Activated CD4-positive, alpha-beta T cell treated with anti-CD3 and anti-CD28 coated beads, Interleukin-2, amount 10 ng/mL, durations not matched to agents 24 days and 14 days (primary cell): Measurements from ENCODE around the gene CABYR. TPM values are rescaled to one million over a fixed set of nuclear protein-coding genes. Genes with fewer than 3 reads are reported as not detected.
"Not testable (repeated sequence)": the region's sequence is repeated elsewhere in the genome, so short reads cannot be mapped to it uniquely, and the experiment has no call there.

Experiments used
- DNase-seq: peaks from one replicate; pipeline ENCODE4 v3.0.0; 2022
- H3K27ac Mint-ChIP-seq: one replicate; pipeline ENCODE4 v1.8.0; 2022; ENCODE audit warnings: mild to moderate bottlenecking, mixed read lengths
- H3K27me3 Mint-ChIP-seq: one replicate; pipeline ENCODE4 v1.8.0; 2022; ENCODE audit warnings: mixed read lengths
- H3K36me3 Mint-ChIP-seq: one replicate; pipeline ENCODE4 v1.8.0; 2022; ENCODE audit warnings: low read depth, mild to moderate bottlenecking, mixed read lengths
- H3K4me1 Mint-ChIP-seq: one replicate; pipeline ENCODE4 v1.8.0; 2021; ENCODE audit warnings: mixed read lengths
- H3K4me3 Mint-ChIP-seq: one replicate; pipeline ENCODE4 v1.8.0; 2022; ENCODE audit warnings: mild to moderate bottlenecking, moderate library complexity, mixed read lengths
- H3K9me3 Mint-ChIP-seq: one replicate; pipeline ENCODE4 v1.8.0; 2021; ENCODE audit warnings: mixed read lengths
- intact Hi-C: fragments of 100-400 bp; cut with micrococcal nuclease; formaldehyde crosslinking; loops from one replicate; pipeline ENCODE4 v1.15.1; 2023
- total RNA-seq: library from RNA; stranded (reverse); gene quantifications from 2 replicates; pipeline ENCODE4 v1.2.3, GENCODE V29; 2022

CABYR gene
- total RNA-seq, 1 donor from 2014 or later, result 1.3 TPM

GRCh38 chr18:24115628-24116027 is 23.2 kb upstream of the CABYR start:
- peaks cover 46% of the 10 kb centered on the region for H3K36me3 Mint-ChIP-seq
- no peak overlapping the region for H3K4me3 Mint-ChIP-seq
- H3K9me3 Mint-ChIP-seq, result no peaks in the 10 kb centered on the region
- intact Hi-C loops, result loop anchor here (5.0 kb wide), 3 partner anchors 63 to 598 kb away; no protein-coding TSS in a partner anchor
- H3K4me1 Mint-ChIP-seq, result peaks cover 19% of the 10 kb centered on the region
- no peak for DNase-seq
- H3K27me3 Mint-ChIP-seq, result no peaks in the 10 kb centered on the region
- no peak overlapping the region for H3K27ac Mint-ChIP-seq

- Mint-ChIP-seq H3K36me3 (peaks cover 42% of the 10 kb centered on the region), H3K4me3 (no peak overlapping the region), H3K27ac (no peak overlapping the region), H3K27me3 (no peaks in the 10 kb centered on the region), H3K9me3 (no peaks in the 10 kb centered on the region), H3K4me1 (peaks cover 14% of the 10 kb centered on the region)
- intact Hi-C loops, result loop anchor here (1.0 to 5.0 kb wide), 9 partner anchors 42 to 602 kb away; no protein-coding TSS in a partner anchor
- DNase-seq, result peak; percentile 91
Observed at GRCh38 chr18:24118750-24119577, 19.9 kb upstream of the CABYR start.

GRCh38 chr18:24120676-24121075 is 18.2 kb upstream of the CABYR start:
- intact Hi-C loops, result no loop called here
- no peak overlapping the region for H3K4me3 Mint-ChIP-seq

DNA sequence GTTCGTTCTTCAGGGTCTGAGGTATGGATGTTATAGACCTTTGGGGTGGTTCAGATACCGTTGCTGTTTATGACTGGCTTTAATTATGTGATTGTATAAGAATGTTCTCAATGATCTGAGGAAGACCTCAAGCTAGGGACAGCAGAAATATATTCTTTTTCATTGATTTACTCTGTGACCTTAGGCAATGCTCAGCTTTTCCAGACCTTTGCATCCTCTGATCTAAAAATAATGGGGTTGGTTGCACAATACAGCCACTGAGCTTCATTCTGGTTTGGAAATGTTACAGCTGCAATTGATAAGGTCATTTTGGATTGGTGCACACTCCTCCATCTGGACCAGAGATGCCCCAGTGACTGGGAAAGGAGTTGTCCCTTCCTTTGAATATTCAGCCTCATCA is 17.2 kb upstream of the CABYR start:
- Mint-ChIP-seq H3K4me1 (peaks cover 2% of the 10 kb centered on the region), H3K4me3 (no peak overlapping the region), H3K27ac (no peak overlapping the region), H3K36me3 (peaks cover 42% of the 10 kb centered on the region), H3K27me3 (no peaks in the 10 kb centered on the region), H3K9me3 (no peaks in the 10 kb centered on the region)
- no peak for DNase-seq
- intact Hi-C loops, result no loop called here

More at GRCh38 chr18:24120676-24121075, 18.2 kb upstream of the CABYR start:
- Mint-ChIP-seq H3K27ac (no peak overlapping the region), H3K4me1 (peaks cover 5% of the 10 kb centered on the region), H3K36me3 (peaks cover 43% of the 10 kb centered on the region), H3K9me3 (no peaks in the 10 kb centered on the region), H3K27me3 (no peaks in the 10 kb centered on the region)
- no peak for DNase-seq

DNA sequence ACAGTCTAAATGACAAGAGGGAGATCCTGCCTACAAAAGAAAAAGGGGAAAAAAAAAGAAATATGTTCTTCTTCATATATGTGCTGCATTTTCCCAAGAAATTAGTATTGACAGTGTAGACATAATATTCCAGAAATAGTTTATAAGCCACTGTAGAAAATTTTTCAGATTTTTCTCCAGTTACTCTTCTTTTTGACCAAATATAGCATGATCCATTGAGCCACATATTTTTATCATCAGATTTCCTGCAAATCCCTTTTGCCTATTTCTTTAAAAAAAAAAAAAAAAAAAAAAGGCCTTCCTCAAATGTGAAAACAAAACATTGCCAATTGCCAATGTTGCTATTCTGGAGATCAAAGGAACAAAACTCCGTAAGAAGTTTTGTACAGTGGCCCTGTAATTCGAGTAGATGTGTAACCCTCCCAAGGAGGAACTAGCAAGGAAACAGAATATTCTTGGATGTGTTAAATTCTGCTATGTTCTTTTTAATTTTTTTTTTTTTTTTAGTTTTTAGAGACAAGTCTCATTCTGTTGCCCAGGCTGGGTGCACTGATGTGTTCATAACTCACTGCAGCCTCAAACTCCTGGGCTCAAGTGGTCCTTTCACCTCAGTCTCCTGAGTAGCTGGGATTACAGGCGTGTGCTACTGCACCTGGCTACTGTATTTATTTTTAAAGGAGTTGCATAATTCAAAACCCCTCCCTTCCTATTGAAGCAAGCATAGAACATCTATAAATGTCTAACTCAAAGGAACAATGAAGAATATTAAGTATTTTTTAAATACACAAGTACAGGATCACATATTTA is 12.5 kb upstream of the CABYR start:
- no peaks in the 10 kb centered on the region for H3K27me3 Mint-ChIP-seq
- H3K27ac Mint-ChIP-seq, result no peak overlapping the region
- no peak overlapping the region for H3K4me3 Mint-ChIP-seq
- H3K36me3 Mint-ChIP-seq, result peaks cover 49% of the 10 kb centered on the region
- no peaks in the 10 kb centered on the region for H3K4me1 Mint-ChIP-seq
- intact Hi-C loops, result no loop called here
- no peaks in the 10 kb centered on the region for H3K9me3 Mint-ChIP-seq
- DNase-seq, result no peak

- intact Hi-C loops, result no loop called here
- Mint-ChIP-seq H3K4me3 (no peak overlapping the region), H3K36me3 (peaks cover 52% of the 10 kb centered on the region), H3K27ac (no peak overlapping the region), H3K9me3 (no peaks in the 10 kb centered on the region), H3K27me3 (no peaks in the 10 kb centered on the region), H3K4me1 (no peaks in the 10 kb centered on the region)
- DNase-seq, result no peak
Observed at GRCh38 chr18:24127735-24128134, 11.1 kb upstream of the CABYR start.

DNA sequence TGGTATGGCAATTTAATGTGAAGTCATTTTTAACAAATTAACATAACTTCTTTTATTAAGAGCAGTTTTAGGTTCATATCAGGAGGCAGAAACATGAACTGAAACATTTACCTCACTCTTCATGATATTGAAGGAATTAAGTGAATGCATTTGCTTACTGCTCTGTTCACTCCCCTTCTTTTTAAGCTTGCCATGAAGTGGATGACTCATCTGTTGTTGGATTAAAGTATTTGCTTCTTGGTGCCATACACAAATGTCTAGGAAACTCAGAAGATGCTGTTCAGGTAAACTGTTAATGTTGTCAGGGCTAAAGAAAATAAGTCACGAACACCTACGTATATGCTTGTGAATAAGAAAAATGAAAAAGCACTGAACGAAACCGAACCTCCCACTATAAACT is 10.2 kb upstream of the CABYR start:
- intact Hi-C loops, result no loop called here
- no peaks in the 10 kb centered on the region for H3K4me1 Mint-ChIP-seq
- no peaks in the 10 kb centered on the region for H3K9me3 Mint-ChIP-seq
- no peak overlapping the region for H3K27ac Mint-ChIP-seq
- no peak overlapping the region for H3K4me3 Mint-ChIP-seq
- H3K27me3 Mint-ChIP-seq, result no peaks in the 10 kb centered on the region
- no peak for DNase-seq
- H3K36me3 Mint-ChIP-seq, result peaks cover 56% of the 10 kb centered on the region

DNA sequence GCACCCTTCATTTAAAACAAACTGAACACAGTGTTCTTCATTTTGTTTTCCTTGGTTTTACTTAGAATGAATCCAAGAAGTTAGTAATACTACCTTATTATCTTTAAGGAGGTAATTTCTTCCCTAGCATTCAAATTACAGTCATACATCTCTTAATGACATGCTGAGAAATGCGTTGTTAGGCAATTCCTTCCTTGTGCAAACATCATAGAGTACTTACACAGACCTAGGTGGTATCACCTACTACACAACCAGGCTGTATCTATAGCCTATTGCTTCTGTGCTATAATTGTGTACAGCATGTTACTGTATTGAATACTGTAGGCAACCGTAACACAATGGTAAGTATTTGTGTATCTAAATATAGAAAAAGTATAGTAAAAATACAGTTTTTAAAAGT is 8.4 kb upstream of the CABYR start:
- intact Hi-C loops, result no loop called here
- Mint-ChIP-seq H3K27ac (no peak overlapping the region), H3K27me3 (no peaks in the 10 kb centered on the region), H3K4me1 (no peaks in the 10 kb centered on the region), H3K36me3 (peaks cover 52% of the 10 kb centered on the region), H3K4me3 (no peak overlapping the region), H3K9me3 (no peaks in the 10 kb centered on the region)
- no peak for DNase-seq

GRCh38 chr18:24136967-24137373 is 1.9 kb upstream of the CABYR start:
- peaks cover 26% of the 10 kb centered on the region for H3K36me3 Mint-ChIP-seq

DNA sequence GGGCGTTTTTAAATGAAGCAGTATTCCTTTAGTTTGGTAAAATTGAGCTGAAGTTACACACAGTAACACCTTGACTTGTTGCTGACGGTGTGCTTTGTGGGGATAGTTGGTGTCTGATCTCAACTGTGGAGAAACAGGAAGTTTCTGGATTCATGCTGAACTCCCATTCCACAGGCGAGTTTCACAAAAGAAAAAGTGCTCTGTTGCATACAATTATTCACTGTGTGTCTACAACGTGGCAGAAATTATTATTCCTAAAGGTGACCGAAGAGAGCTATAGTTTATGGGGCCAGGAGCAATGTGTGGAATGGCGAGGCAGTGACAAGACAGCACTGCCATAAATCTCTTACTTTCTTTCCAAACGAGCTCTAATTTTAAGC is 463 bp upstream of the CABYR start:
- peaks cover 13% of the 10 kb centered on the region for H3K27me3 Mint-ChIP-seq
- H3K9me3 Mint-ChIP-seq, result no peaks in the 10 kb centered on the region
- peak overlapping the region; percentile 15 for H3K27ac Mint-ChIP-seq
- H3K4me3 Mint-ChIP-seq, result peak overlapping the region; percentile 91
- H3K4me1 Mint-ChIP-seq, result peaks cover 20% of the 10 kb centered on the region
- peaks cover 15% of the 10 kb centered on the region for H3K36me3 Mint-ChIP-seq
- intact Hi-C loops, result no loop called here
- no peak for DNase-seq

More at GRCh38 chr18:24136967-24137373, 1.9 kb upstream of the CABYR start:
- Mint-ChIP-seq H3K4me1 (peaks cover 20% of the 10 kb centered on the region), H3K27ac (no peak overlapping the region), H3K9me3 (no peaks in the 10 kb centered on the region), H3K27me3 (peaks cover 13% of the 10 kb centered on the region), H3K4me3 (no peak overlapping the region)
- intact Hi-C loops, result no loop called here
- no peak for DNase-seq

DNA sequence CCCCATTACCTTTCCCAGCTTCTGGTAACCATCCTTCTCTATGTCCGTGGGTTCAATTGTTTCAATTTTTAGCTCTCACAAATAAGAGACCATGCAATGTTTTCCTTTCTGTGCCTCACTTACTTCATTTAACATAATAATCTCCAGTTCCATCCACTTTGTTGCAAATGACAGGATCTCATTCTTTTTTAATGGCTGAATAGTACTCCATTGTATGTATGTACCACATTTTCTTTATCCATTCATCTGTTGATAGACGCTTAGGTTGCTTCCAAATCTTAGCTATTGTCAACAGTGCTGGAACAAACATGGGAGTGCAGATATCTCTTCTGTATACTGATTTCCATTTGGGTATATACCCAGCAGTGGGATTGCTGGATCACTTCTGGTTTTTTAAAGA is 1.8 kb downstream of the CABYR start:
- H3K4me1 Mint-ChIP-seq, result peaks cover 20% of the 10 kb centered on the region
- intact Hi-C loops, result no loop called here
- peaks cover 27% of the 10 kb centered on the region for H3K27me3 Mint-ChIP-seq
- no peak overlapping the region for H3K4me3 Mint-ChIP-seq
- H3K27ac Mint-ChIP-seq, result no peak overlapping the region
- peaks cover 8% of the 10 kb centered on the region for H3K36me3 Mint-ChIP-seq
- no peak for DNase-seq
- H3K9me3 Mint-ChIP-seq, result no peaks in the 10 kb centered on the region

DNA sequence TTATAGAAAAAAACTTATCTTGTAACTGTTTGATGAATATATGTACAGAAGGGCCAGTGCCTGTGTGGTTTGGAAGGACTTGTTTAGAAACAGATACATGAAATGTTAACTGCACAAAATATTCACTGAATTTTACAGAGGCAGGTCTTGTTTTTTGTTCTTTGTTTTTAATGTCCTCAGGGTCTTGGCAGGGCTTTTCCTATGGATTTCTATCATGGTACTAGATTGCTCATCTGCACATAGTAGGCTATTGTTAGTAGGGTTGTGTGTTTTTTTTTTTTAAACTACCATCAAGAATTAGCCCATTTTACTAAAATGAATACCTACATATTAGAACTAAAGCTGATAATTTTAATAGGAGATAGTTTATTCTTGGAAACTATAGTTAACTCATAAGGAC is 3.5 kb downstream of the CABYR start:
- Mint-ChIP-seq H3K36me3 (no peaks in the 10 kb centered on the region), H3K9me3 (no peaks in the 10 kb centered on the region), H3K4me3 (no peak overlapping the region), H3K27ac (no peak overlapping the region), H3K27me3 (peaks cover 37% of the 10 kb centered on the region), H3K4me1 (peaks cover 10% of the 10 kb centered on the region)
- no peak for DNase-seq
- intact Hi-C loops, result no loop called here

DNA sequence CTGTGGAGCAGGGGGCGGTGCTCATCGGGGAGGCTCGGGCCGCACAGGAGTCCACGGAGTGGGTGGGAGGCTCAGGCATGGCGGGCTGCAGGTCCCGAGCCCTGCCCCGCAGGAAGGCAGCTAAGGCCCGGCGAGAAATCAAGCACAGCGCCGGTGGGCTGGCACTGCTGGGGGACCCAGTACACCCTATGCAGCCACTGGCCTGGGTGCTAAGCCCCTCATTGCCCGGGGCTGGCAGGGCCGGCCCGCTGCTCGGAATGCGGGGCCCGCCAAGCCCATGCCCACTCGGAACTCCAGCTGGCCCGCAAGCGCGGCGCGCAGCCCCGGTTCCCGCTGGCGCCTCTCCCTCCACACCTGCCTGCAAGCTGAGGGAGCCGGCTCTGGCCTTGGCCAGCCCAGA is 10.7 kb downstream of the CABYR start:
- DNase-seq, H3K27ac Mint-ChIP-seq, H3K4me3 Mint-ChIP-seq, intact Hi-C loops, H3K4me1 Mint-ChIP-seq, H3K9me3 Mint-ChIP-seq, H3K36me3 Mint-ChIP-seq: not testable (repeated sequence)
- peaks cover 21% of the 10 kb centered on the region for H3K27me3 Mint-ChIP-seq

- DNase-seq, result no peak
- H3K36me3 Mint-ChIP-seq, result no peaks in the 10 kb centered on the region
- no peaks in the 10 kb centered on the region for H3K4me1 Mint-ChIP-seq
- H3K9me3 Mint-ChIP-seq, result no peaks in the 10 kb centered on the region
- H3K27me3 Mint-ChIP-seq, result peaks cover 4% of the 10 kb centered on the region
- intact Hi-C loops, result no loop called here
- no peak overlapping the region for H3K27ac Mint-ChIP-seq
- no peak overlapping the region for H3K4me3 Mint-ChIP-seq
Observed at GRCh38 chr18:24153397-24153796, 14.5 kb downstream of the CABYR start.
